SK-N-SH treated with all-trans-retinoic acid at 6 μM for 48 hours (cell line): Measurements from ENCODE around the gene TMEM89.

Experiments used
- ARNTL ChIP-seq: fragments of 450-650 bp; formaldehyde crosslinking; IDR thresholded peaks from 2 replicates; pipeline ENCODE4 v1.5.0; 2020; ENCODE audit warnings: low read depth, mild to moderate bottlenecking, moderate library complexity, borderline replicate concordance
- CSDC2 ChIP-seq: fragments of 250-450 bp; sonication (Bioruptor Pico); IDR thresholded peaks from 2 replicates; pipeline ENCODE4 v1.5.0; 2020; ENCODE audit warnings: mild to moderate bottlenecking, moderate library complexity
- ESRRG ChIP-seq: fragments of 250-450 bp; sonication (Bioruptor Pico); IDR thresholded peaks from 2 replicates; pipeline ENCODE4 v1.6.1; 2021; ENCODE audit warnings: mild to moderate bottlenecking
- GLIS3 ChIP-seq: fragments of 250-450 bp; sonication (Bioruptor Pico); IDR thresholded peaks from 2 replicates; pipeline ENCODE4 v1.5.0; 2020; ENCODE audit warnings: mild to moderate bottlenecking, moderate library complexity
- OSR1 ChIP-seq: fragments of 250-450 bp; sonication (Bioruptor Pico); IDR thresholded peaks from 2 replicates; pipeline ENCODE4 v1.8.0; 2022; ENCODE audit warnings: moderate library complexity, mild to moderate bottlenecking, inconsistent platforms
- PATZ1 ChIP-seq: fragments of 250-450 bp; sonication (Bioruptor Pico); IDR thresholded peaks from 2 replicates; pipeline ENCODE4 v1.8.0; 2020; ENCODE audit warnings: mild to moderate bottlenecking, moderate library complexity, borderline replicate concordance
- RARB ChIP-seq: fragments of 250-450 bp; sonication (Bioruptor Pico); IDR thresholded peaks from 2 replicates; pipeline ENCODE4 v1.8.0; 2021; ENCODE audit warnings: mild to moderate bottlenecking, moderate library complexity
- TCF4 ChIP-seq: fragments of 250-450 bp; sonication (Bioruptor Pico); IDR thresholded peaks from 2 replicates; pipeline ENCODE4 v1.8.0; 2021; ENCODE audit warnings: mild to moderate bottlenecking, moderate library complexity, borderline replicate concordance
- TSHZ2 ChIP-seq: fragments of 250-450 bp; sonication (Bioruptor Pico); IDR thresholded peaks from 2 replicates; pipeline ENCODE4 v1.5.0; 2020; ENCODE audit warnings: mild to moderate bottlenecking, moderate library complexity
- ZFP30 ChIP-seq: fragments of 450-650 bp; formaldehyde crosslinking; IDR thresholded peaks from 2 replicates; pipeline ENCODE4 v1.5.0; 2022; ENCODE audit warnings: mild to moderate bottlenecking, moderate library complexity
- TF ChIP-seq, protein P1 (sequence below): fragments of 250-450 bp; sonication (Bioruptor Pico); IDR thresholded peaks from 2 replicates; pipeline ENCODE4 v1.5.1; 2020; ENCODE audit warnings: low read depth, mild to moderate bottlenecking, moderate library complexity

DNA sequence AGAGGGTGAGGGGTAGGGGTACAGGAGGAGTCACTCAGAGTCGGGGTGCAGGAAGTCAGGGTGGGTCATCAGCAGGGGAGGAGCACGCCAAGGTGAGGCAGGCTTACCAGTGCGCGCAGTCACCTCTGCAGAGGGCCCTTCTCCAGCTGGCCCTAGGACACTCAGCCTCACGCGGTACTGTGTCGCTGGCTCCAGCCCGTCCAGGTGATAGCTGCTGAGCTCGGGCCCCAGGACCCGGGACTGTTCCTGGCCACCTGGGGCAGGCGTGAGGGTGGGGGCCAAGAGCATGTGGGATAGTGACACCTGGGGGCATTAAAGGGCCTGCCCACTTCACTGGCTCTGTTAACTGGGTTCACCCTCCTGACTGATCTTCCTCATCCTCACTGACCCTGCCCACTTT, 33.9 kb downstream of the TMEM89 start:
- TF ChIP-seq GLIS3 (CRISPR knock-in tag) (no peak), RARB (CRISPR knock-in tag) (no peak), PATZ1 (CRISPR knock-in tag) (no peak), ARNTL (no peak), TSHZ2 (no peak), ZFP30 (CRISPR knock-in tag) (no peak), ESRRG (no peak), OSR1 (CRISPR knock-in tag) (no peak), TCF4 (CRISPR knock-in tag) (no peak), CSDC2 (CRISPR knock-in tag) (no peak)
- TF ChIP-seq, protein P1, sequence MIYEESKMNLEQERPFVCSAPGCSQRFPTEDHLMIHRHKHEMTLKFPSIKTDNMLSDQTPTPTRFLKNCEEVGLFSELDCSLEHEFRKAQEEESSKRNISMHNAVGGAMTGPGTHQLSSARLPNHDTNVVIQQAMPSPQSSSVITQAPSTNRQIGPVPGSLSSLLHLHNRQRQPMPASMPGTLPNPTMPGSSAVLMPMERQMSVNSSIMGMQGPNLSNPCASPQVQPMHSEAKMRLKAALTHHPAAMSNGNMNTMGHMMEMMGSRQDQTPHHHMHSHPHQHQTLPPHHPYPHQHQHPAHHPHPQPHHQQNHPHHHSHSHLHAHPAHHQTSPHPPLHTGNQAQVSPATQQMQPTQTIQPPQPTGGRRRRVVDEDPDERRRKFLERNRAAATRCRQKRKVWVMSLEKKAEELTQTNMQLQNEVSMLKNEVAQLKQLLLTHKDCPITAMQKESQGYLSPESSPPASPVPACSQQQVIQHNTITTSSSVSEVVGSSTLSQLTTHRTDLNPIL (CRISPR knock-in tag) = no peak
